Measurements from ENCODE around the gene PDHX.
"Not testable (repeated sequence)": the region's sequence is repeated elsewhere in the genome, so short reads cannot be mapped to it uniquely, and the experiment has no call there.

PDHX gene

GRCh38 chr11:34909955-34910354 is 6.5 kb upstream of the PDHX start:
- H3K27ac ChIP-seq = no peak overlapping the region
- no peak for DNase-seq (ENCODE audit: low read depth, low spot score)

DNA sequence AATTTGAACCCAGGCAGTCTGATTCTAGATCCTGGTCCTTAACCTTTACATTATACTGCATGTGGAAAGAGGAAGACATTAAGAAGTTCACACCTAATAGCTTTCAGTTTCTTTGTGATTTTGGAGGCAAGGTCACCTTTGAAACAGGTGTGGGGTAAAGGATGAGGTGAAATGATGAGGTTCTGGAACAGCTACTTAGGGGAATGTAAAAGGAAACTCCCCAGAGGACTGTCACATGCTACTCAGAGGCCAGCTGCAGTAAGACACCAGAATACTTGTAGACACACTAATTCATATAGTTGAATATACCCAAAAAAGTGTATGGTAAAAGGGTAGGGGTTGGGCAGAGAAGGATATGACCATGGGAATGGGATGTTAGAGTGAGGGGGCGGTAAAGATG is 5.6 kb upstream of the PDHX start:
- DNase-seq (ENCODE audit: low read depth, low spot score) = no peak

GRCh38 chr11:34911676-34912075 is 4.7 kb upstream of the PDHX start:
- no peak for DNase-seq (ENCODE audit: low read depth, low spot score)
- no peak overlapping the region for H3K27ac ChIP-seq

More for the DNA sequence above, 5.6 kb upstream of the PDHX start:
- H3K27ac ChIP-seq = no peak overlapping the region

- DNase-seq (ENCODE audit: low read depth, low spot score); H3K27ac ChIP-seq: not testable (repeated sequence)
Observed at GRCh38 chr11:34913556-34913955, 2.9 kb upstream of the PDHX start.

- DNase-seq (ENCODE audit: low read depth, low spot score) = no peak
- H3K27ac ChIP-seq = peak overlapping the region; percentile 93
Observed at GRCh38 chr11:34915136-34916014, 1.0 kb upstream of the PDHX start.

- no peak for DNase-seq (ENCODE audit: low read depth, low spot score)
- peak overlapping the region; percentile 93 for H3K27ac ChIP-seq
Observed at GRCh38 chr11:34916843-34917770, 689 bp downstream of the PDHX start.

DNA sequence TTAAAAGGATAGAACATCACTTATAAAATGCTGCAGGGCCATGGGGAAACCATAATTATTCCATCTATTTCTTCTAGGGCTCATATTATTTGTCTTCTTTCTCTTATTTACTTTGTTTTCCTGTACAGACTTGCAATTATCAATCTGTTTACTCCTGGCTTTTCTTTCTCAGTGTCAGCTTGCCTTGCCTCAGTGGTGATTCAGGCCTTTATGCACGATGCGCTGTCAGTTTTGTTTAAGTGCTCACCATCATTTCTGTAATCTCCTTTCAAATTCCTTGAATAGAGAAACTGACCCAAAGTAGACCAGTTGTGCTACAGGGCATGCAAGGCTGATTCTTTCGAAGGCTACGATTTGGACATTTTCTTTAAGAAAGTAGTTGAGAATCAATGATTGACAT is 4.7 kb downstream of the PDHX start:
- DNase-seq (ENCODE audit: low read depth, low spot score) = no peak
- no peak overlapping the region for H3K27ac ChIP-seq

GRCh38 chr11:34924714-34925113 is 8.3 kb downstream of the PDHX start:
- no peak overlapping the region for H3K27ac ChIP-seq
- DNase-seq (ENCODE audit: low read depth, low spot score) = no peak

GRCh38 chr11:34926101-34926830 is 9.8 kb downstream of the PDHX start:
- no peak for DNase-seq (ENCODE audit: low read depth, low spot score)
- H3K27ac ChIP-seq = no peak overlapping the region

DNA sequence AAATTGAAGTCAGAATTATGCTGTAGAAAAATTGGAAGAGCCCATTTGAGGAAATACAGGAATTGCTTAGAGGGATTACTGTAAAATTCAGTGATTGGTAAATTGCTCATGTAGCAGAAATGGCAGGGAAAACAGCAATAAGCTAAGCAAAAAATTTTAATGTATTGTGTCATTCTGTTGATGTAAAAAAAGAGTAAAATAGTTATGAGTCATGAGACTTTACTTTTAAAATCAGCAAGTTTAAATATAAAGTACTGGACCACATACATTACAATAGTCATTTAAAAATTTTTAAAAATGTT is 10.4 kb downstream of the PDHX start:
- DNase-seq (ENCODE audit: low read depth, low spot score) = no peak
- no peak overlapping the region for H3K27ac ChIP-seq

DNA sequence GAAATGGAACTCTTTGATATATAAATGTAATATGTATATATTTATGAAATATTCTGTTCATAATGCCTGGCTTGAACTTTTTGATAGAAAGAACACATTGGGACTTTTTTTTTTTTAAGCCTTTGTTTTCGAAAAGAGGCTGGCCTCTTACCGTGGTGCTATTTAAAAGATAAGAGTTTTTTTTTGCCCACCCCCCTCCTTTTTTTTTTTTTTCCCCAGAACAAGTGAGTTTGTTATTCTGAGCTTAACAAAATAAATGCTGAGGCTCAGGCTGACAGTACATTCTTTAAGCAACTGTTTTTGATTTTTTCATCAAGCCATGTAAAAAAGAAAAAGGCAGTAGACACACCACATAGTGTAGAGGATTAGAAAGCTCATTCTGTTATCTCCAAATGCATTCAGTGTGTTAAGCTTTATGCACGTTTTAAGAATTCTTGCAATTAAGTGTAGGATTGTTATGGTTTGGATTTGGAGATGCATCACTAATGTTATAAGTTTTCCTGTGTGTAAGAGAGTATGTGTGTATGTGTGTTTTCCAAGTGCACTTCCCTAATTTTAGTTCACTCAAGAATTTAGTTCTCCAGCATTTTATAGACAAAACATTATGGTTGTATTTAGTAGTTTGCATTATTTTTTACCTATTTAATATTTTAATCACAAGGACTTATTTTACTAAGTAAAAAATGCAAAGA is 12.0 kb downstream of the PDHX start:
- no peak for DNase-seq (ENCODE audit: low read depth, low spot score)
- no peak overlapping the region for H3K27ac ChIP-seq

GRCh38 chr11:34928960-34929680 is 12.7 kb downstream of the PDHX start:
- H3K27ac ChIP-seq = no peak overlapping the region
- DNase-seq (ENCODE audit: low read depth, low spot score) = no peak

GRCh38 chr11:34929794-34930763 is 13.7 kb downstream of the PDHX start:
- no peak for DNase-seq (ENCODE audit: low read depth, low spot score)
- no peak overlapping the region for H3K27ac ChIP-seq

- no peak for DNase-seq (ENCODE audit: low read depth, low spot score)
- no peak overlapping the region for H3K27ac ChIP-seq
Observed at GRCh38 chr11:34936945-34937629, 20.7 kb downstream of the PDHX start.

- no peak overlapping the region for H3K27ac ChIP-seq
- no peak for DNase-seq (ENCODE audit: low read depth, low spot score)
Observed at GRCh38 chr11:34938611-34939010, 22.2 kb downstream of the PDHX start.

GRCh38 chr11:34940026-34940677 is 23.7 kb downstream of the PDHX start:
- DNase-seq (ENCODE audit: low read depth, low spot score) = no peak
- H3K27ac ChIP-seq = no peak overlapping the region

DNA sequence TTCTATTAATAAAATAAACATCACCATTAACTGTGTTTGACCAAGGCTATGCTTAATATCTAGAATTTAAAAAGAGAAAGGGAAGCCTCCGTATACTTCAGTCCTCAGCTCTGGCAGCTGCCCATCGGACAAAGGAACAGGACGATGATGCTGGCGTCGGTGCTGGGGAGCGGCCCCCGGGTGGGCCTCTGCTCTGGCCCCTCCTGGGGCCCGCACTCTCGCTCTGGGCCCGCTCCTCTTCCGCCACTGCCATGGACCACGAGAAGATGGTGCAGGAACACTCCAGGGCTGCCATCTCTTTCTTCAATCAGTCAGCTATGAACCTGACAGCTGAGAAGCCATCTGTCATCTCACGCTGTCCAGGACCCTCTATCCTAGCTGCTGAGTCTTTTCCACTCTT is 25.3 kb downstream of the PDHX start:
- H3K27ac ChIP-seq = no peak overlapping the region
- DNase-seq (ENCODE audit: low read depth, low spot score) = no peak
